ENCODE data around the gene POLR2B. TPM values are rescaled to one million over a fixed set of nuclear protein-coding genes. Genes with fewer than 3 reads are reported as not detected.

POLR2B gene
- total RNA-seq, 1 experiment from 2014 or later, result 117 TPM

DNA sequence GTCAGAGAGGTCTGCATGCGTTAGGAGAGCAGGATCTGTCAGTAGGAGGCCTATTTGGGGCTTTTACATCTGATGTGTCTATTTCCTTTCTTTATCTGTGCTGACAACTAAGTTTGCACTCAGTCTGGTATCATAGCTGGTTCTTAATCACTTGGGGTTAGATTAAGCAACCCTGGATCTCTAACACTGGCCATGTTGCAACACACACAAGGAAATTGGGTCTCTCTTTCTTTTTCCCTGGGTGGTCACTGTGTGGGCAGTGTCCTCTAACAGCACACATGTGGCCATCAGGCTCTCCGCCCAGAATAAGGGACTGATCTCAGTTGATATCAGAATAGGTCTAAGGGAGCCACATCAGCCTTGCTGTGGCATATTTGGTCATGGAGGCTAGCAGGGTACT is 92.6 kb downstream of the POLR2B start:
- H3K36me3 Mint-ChIP-seq, result no peaks in the 10 kb centered on the region
- no peak overlapping the region for H3K4me3 Mint-ChIP-seq
- CTCF ChIA-PET, result no interaction called here
- DNase-seq (ENCODE audit: low spot score) (no peak), ATAC-seq (no peak)
- 0 out of 2 replicates have a peak, but pooled peaks cover 3% of the 10 kb centered on the region for H3K4me1 Mint-ChIP-seq
- H3K27ac Mint-ChIP-seq, result no peak overlapping the region
- H3K9me3 Mint-ChIP-seq, result no peaks in the 10 kb centered on the region
- POLR2A ChIA-PET, result no interaction called here
- TF ChIP-seq ETV6 (CRISPR knock-in tag; IDR thresholded peaks at IDR 0.05) (no peak), ZNF121 (CRISPR knock-in tag; IDR thresholded peaks at IDR 0.05) (no peak), ZNF671 (CRISPR knock-in tag; IDR thresholded peaks at IDR 0.05) (no peak), EMX1 (CRISPR knock-in tag; IDR thresholded peaks at IDR 0.05) (no peak), IRF2 (CRISPR knock-in tag; IDR thresholded peaks at IDR 0.05; ENCODE audit: borderline replicate concordance, low read depth) (no peak), ZBTB21 (CRISPR knock-in tag; IDR thresholded peaks at IDR 0.05; ENCODE audit: borderline replicate concordance) (no peak), MYBL2 (CRISPR knock-in tag; IDR thresholded peaks at IDR 0.05) (no peak), ZNF138 (CRISPR knock-in tag; conservative IDR thresholded peaks at IDR 0.05) (no peak), TEAD4 (CRISPR knock-in tag; IDR thresholded peaks at IDR 0.05) (no peak), SOX15 (CRISPR knock-in tag; IDR thresholded peaks at IDR 0.05) (no peak), FOXP1 (CRISPR knock-in tag; IDR thresholded peaks at IDR 0.05; ENCODE audit: borderline replicate concordance) (no peak), NFYB (CRISPR knock-in tag; conservative IDR thresholded peaks at IDR 0.05; ENCODE audit: low read depth) (no peak)
- TF ChIP-seq, protein P1, sequence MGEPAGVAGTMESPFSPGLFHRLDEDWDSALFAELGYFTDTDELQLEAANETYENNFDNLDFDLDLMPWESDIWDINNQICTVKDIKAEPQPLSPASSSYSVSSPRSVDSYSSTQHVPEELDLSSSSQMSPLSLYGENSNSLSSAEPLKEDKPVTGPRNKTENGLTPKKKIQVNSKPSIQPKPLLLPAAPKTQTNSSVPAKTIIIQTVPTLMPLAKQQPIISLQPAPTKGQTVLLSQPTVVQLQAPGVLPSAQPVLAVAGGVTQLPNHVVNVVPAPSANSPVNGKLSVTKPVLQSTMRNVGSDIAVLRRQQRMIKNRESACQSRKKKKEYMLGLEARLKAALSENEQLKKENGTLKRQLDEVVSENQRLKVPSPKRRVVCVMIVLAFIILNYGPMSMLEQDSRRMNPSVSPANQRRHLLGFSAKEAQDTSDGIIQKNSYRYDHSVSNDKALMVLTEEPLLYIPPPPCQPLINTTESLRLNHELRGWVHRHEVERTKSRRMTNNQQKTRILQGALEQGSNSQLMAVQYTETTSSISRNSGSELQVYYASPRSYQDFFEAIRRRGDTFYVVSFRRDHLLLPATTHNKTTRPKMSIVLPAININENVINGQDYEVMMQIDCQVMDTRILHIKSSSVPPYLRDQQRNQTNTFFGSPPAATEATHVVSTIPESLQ (CRISPR knock-in tag; IDR thresholded peaks at IDR 0.05), result no peak
- TF ChIP-seq, protein P2, sequence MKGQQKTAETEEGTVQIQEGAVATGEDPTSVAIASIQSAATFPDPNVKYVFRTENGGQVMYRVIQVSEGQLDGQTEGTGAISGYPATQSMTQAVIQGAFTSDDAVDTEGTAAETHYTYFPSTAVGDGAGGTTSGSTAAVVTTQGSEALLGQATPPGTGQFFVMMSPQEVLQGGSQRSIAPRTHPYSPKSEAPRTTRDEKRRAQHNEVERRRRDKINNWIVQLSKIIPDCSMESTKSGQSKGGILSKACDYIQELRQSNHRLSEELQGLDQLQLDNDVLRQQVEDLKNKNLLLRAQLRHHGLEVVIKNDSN (CRISPR knock-in tag; IDR thresholded peaks at IDR 0.05), result no peak
- TF ChIP-seq, protein P3, sequence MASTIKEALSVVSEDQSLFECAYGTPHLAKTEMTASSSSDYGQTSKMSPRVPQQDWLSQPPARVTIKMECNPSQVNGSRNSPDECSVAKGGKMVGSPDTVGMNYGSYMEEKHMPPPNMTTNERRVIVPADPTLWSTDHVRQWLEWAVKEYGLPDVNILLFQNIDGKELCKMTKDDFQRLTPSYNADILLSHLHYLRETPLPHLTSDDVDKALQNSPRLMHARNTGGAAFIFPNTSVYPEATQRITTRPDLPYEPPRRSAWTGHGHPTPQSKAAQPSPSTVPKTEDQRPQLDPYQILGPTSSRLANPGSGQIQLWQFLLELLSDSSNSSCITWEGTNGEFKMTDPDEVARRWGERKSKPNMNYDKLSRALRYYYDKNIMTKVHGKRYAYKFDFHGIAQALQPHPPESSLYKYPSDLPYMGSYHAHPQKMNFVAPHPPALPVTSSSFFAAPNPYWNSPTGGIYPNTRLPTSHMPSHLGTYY (CRISPR knock-in tag; IDR thresholded peaks at IDR 0.05), result no peak
- TF ChIP-seq, protein P4, sequence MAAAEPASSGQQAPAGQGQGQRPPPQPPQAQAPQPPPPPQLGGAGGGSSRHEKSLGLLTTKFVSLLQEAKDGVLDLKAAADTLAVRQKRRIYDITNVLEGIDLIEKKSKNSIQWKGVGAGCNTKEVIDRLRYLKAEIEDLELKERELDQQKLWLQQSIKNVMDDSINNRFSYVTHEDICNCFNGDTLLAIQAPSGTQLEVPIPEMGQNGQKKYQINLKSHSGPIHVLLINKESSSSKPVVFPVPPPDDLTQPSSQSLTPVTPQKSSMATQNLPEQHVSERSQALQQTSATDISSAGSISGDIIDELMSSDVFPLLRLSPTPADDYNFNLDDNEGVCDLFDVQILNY (CRISPR knock-in tag; IDR thresholded peaks at IDR 0.05), result no peak
- H3K27me3 Mint-ChIP-seq (ENCODE audit: low read depth), result no peaks in the 10 kb centered on the region

DNA sequence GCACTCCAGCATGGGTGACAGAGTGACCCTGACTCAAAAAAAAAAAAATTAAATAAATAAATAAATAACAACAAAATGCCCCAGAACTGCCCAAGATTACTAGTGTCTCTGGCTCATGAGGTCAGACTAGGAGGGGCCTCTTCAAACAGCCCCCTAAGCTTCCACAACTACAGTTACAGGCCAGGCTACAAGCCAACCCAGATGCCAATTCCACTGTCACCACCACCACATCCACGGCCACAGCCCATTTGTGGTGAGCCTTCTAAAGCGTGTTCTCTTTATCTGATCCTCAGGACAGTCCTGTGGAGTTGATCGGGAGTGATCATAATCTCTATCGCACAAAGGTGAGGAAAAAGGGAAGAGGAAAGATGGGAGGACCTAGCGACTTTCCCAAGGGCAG is 94.9 kb downstream of the POLR2B start:
- ATAC-seq (no peak), DNase-seq (ENCODE audit: low spot score) (no peak)
- no peak overlapping the region for H3K4me3 Mint-ChIP-seq
- CTCF ChIA-PET, result interaction anchor here (1.1 kb wide), 1 partner anchor 35 kb away, joined by 4 read pairs; no protein-coding TSS in a partner anchor
- no peaks in the 10 kb centered on the region for H3K9me3 Mint-ChIP-seq
- POLR2A ChIA-PET, result interaction anchor here (0.6 kb wide), 1 partner anchor 1469 kb away, joined by 3 read pairs; no protein-coding TSS in a partner anchor
- peaks cover 19% of the 10 kb centered on the region for H3K4me1 Mint-ChIP-seq
- H3K27me3 Mint-ChIP-seq (ENCODE audit: low read depth), result no peaks in the 10 kb centered on the region
- H3K27ac Mint-ChIP-seq, result no peak overlapping the region
- no peaks in the 10 kb centered on the region for H3K36me3 Mint-ChIP-seq
- TF ChIP-seq, protein P5, sequence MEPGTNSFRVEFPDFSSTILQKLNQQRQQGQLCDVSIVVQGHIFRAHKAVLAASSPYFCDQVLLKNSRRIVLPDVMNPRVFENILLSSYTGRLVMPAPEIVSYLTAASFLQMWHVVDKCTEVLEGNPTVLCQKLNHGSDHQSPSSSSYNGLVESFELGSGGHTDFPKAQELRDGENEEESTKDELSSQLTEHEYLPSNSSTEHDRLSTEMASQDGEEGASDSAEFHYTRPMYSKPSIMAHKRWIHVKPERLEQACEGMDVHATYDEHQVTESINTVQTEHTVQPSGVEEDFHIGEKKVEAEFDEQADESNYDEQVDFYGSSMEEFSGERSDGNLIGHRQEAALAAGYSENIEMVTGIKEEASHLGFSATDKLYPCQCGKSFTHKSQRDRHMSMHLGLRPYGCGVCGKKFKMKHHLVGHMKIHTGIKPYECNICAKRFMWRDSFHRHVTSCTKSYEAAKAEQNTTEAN (CRISPR knock-in tag; IDR thresholded peaks at IDR 0.05), result no peak
- TF ChIP-seq, protein P6, sequence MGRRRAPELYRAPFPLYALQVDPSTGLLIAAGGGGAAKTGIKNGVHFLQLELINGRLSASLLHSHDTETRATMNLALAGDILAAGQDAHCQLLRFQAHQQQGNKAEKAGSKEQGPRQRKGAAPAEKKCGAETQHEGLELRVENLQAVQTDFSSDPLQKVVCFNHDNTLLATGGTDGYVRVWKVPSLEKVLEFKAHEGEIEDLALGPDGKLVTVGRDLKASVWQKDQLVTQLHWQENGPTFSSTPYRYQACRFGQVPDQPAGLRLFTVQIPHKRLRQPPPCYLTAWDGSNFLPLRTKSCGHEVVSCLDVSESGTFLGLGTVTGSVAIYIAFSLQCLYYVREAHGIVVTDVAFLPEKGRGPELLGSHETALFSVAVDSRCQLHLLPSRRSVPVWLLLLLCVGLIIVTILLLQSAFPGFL (CRISPR knock-in tag; IDR thresholded peaks at IDR 0.05; ENCODE audit: borderline replicate concordance), result no peak
- no peak for TF ChIP-seq OVOL2 (CRISPR knock-in tag; IDR thresholded peaks at IDR 0.05; ENCODE audit: borderline replicate concordance)
- TF ChIP-seq, protein P7, sequence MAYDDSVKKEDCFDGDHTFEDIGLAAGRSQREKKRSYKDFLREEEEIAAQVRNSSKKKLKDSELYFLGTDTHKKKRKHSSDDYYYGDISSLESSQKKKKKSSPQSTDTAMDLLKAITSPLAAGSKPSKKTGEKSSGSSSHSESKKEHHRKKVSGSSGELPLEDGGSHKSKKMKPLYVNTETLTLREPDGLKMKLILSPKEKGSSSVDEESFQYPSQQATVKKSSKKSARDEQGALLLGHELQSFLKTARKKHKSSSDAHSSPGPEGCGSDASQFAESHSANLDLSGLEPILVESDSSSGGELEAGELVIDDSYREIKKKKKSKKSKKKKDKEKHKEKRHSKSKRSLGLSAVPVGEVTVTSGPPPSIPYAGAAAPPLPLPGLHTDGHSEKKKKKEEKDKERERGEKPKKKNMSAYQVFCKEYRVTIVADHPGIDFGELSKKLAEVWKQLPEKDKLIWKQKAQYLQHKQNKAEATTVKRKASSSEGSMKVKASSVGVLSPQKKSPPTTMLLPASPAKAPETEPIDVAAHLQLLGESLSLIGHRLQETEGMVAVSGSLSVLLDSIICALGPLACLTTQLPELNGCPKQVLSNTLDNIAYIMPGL (CRISPR knock-in tag; IDR thresholded peaks at IDR 0.05), result no peak
- no peak for TF ChIP-seq TEAD1 (CRISPR knock-in tag; IDR thresholded peaks at IDR 0.05)
- TF ChIP-seq FOXK1 (CRISPR knock-in tag; IDR thresholded peaks at IDR 0.05), result no peak
- TF ChIP-seq SMAD4 (CRISPR knock-in tag; IDR thresholded peaks at IDR 0.05), result no peak
- TF ChIP-seq, protein P8, sequence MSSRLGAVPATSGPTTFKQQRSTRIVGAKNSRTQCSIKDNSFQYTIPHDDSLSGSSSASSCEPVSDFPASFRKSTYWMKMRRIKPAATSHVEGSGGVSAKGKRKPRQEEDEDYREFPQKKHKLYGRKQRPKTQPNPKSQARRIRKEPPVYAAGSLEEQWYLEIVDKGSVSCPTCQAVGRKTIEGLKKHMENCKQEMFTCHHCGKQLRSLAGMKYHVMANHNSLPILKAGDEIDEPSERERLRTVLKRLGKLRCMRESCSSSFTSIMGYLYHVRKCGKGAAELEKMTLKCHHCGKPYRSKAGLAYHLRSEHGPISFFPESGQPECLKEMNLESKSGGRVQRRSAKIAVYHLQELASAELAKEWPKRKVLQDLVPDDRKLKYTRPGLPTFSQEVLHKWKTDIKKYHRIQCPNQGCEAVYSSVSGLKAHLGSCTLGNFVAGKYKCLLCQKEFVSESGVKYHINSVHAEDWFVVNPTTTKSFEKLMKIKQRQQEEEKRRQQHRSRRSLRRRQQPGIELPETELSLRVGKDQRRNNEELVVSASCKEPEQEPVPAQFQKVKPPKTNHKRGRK (CRISPR knock-in tag; IDR thresholded peaks at IDR 0.05; ENCODE audit: borderline replicate concordance), result no peak
- TF ChIP-seq ZBTB21 (CRISPR knock-in tag; IDR thresholded peaks at IDR 0.05; ENCODE audit: borderline replicate concordance), result no peak
- TF ChIP-seq TEAD4 (CRISPR knock-in tag; IDR thresholded peaks at IDR 0.05), result no peak
- no peak for TF ChIP-seq KAT7 (CRISPR knock-in tag; IDR thresholded peaks at IDR 0.05; ENCODE audit: borderline replicate concordance)
